OCI-LY3 (cell line): ENCODE data around the gene IL25.

ENCODE experiments used
- EZH2phosphoT487 ChIP-seq: fragments of 200-600 bp; shearing (Covaris generic); IDR thresholded peaks from 2 replicates; pipeline ENCODE4 v1.6.1; 2018; ENCODE audit warnings: antibody characterized with exemption, mixed run types, low read depth
- TF ChIP-seq, protein P1 (sequence below): fragments of 200-600, 300-600 bp; sonication (generic); IDR thresholded peaks from 2 replicates; pipeline ENCODE4 v1.5.1; 2014; ENCODE audit warnings: antibody characterized with exemption, low read length, low read depth

DNA sequence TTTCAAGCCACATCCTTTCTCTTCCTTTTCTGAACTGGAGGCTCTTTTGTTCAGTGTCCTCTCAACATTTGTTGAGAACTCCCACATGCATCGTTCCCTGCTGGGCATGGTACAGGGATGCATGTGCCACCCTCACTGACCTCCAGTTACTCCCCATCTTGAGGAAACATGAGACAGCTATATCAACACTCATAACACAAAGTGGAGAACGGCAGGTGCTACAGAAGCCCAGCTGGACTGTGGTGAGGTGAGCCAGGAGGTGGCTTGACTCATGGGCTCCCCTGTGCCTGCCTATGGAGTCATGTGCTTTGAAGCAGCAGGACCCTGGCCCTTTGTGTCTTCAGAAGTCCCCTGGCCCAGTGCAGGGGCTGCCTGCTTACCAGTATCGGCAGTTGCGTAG is 25.7 kb downstream of the IL25 start:
- TF ChIP-seq, protein P1, sequence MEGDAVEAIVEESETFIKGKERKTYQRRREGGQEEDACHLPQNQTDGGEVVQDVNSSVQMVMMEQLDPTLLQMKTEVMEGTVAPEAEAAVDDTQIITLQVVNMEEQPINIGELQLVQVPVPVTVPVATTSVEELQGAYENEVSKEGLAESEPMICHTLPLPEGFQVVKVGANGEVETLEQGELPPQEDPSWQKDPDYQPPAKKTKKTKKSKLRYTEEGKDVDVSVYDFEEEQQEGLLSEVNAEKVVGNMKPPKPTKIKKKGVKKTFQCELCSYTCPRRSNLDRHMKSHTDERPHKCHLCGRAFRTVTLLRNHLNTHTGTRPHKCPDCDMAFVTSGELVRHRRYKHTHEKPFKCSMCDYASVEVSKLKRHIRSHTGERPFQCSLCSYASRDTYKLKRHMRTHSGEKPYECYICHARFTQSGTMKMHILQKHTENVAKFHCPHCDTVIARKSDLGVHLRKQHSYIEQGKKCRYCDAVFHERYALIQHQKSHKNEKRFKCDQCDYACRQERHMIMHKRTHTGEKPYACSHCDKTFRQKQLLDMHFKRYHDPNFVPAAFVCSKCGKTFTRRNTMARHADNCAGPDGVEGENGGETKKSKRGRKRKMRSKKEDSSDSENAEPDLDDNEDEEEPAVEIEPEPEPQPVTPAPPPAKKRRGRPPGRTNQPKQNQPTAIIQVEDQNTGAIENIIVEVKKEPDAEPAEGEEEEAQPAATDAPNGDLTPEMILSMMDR = no peak
- TF ChIP-seq EZH2phosphoT487 = no peak
